Urinary bladder (tissue), 4 donors: ENCODE measurements around the gene MTERF2. TPM values are rescaled to one million over a fixed set of nuclear protein-coding genes. Genes with fewer than 3 reads are reported as not detected.
"Not testable (repeated sequence)": the region's sequence is repeated elsewhere in the genome, so short reads cannot be mapped to it uniquely, and the experiment has no call there.

Experiments used
- DNase-seq: peaks from one replicate; pipeline ENCODE4 v3.0.0-alpha.2; 2015; ENCODE audit errors: extremely low spot score
- H3K27ac ChIP-seq: one replicate; pipeline ENCODE4 v1.5.1; 2013; ENCODE audit warnings: low read depth, mild to moderate bottlenecking, moderate library complexity
- H3K36me3 ChIP-seq: one replicate; pipeline ENCODE4 v1.6.1; 2013; ENCODE audit warnings: mild to moderate bottlenecking, moderate library complexity; ENCODE audit not compliant: insufficient read depth
- H3K4me1 ChIP-seq: one replicate; pipeline ENCODE4 v1.6.1; 2013; ENCODE audit warnings: mild to moderate bottlenecking, moderate library complexity; ENCODE audit not compliant: insufficient read depth
- H3K4me3 ChIP-seq: one replicate; pipeline ENCODE4 v1.5.1; 2013; ENCODE audit warnings: low read depth, low read length
- WGBS: extraction: QIAGEN DNeasy Blood & Tissue Kit; methylation state at CpG from one replicate; pipeline ENCODE4 v1.1.7; 2013; 5-methylcytosine and 5-hydroxymethylcytosine counted together
- polyA plus RNA-seq: library from polyadenylated mRNA; stranded (reverse); fragments of 200-250 nt; gene quantifications from one replicate; pipeline ENCODE4 v1.2.3, GENCODE V29; 2013
- total RNA-seq: library from RNA; depleted of rRNA; stranded (reverse); fragments of >200 nt; gene quantifications from one replicate; pipeline ENCODE4 v1.2.3, GENCODE V29; 2014
- donor health status: healthy with polysubstance abuse.
- donor health status: healthy.

The MTERF2 gene
- total and polyA plus RNA-seq, 2 donors: 14.7 to 17.7 TPM

DNA sequence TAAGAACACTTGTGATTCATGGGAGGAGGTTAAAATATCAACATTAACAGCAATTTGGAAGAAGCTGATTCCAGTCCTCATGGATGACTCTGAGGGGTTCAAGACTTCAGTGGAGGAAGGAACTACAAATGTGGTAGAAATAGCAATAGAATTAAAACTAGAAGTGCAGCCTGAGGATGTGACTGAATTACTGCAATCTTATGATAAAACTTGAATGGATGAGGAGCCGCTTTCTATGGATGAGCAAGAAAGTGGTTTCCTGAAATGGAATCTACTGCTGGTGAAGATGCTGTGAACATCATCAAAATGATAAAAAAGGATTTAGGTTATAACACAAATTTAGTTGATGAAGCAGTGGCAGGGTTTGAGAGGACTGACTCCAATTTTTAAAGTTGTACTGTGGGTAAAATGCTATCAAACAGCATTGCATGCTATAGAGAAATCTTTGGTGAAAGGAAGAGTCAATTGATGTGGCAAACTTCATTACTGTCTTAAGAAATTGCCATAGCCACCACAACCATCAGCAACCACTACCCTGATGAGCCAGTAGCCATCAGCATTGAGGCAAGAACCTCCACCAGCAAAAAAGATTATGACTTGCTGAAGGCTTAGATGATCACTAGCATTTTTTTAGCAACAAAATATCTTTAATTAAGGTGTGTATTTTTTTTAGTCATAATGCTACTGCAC, 25.9 kb upstream of the MTERF2 start:
- Histone ChIP-seq H3K4me3 (no peak overlapping the region), H3K27ac (no peak overlapping the region), H3K4me1 (no peaks in the 10 kb centered on the region), H3K36me3 (peaks cover 5% of the 10 kb centered on the region)
- no peak for DNase-seq
- 99% methylated on average over 1 of the region's 1 CpG for WGBS

DNA sequence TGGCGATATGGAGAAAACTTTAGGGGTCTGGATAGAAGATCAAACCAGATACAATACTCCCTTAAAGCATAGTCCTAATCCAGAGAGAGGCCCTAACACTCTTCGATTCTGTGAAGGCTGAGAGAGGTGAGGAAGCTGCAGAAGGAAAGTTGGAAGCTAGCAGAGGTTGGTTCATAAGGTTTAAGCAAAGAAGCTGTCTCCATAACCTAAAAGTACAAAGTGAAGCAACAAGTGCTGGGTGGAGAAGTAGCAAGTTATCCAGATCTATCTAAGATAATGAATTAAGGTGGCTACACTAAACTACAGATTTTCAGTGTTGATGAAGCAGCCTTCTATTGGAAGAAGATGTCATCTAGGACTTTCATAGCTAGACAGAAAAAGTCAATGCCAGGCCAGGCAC, 24.6 kb upstream of the MTERF2 start:
- H3K27ac ChIP-seq: no peak overlapping the region
- whole genome bisulfite sequencing: 96% methylated on average over 2 of the region's 2 CpGs

DNA sequence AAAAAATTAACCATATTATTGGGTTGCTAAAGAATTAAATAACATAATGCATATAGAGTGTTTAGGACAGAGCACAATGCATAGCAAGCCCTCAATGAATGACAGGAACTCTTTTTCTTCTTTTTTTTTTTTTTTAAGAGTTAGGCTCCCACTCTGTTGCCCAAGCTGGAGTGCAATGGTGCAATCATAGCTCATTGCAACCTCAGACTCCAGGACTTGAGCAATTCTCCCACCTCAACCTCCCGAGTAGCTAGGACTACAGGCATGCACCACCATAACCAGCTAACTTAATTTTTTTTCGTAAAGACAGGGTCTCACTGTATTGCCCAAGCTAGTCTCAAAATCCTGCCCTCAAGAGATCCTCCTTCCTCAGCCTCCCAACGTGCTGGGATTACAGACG, 20.5 kb upstream of the MTERF2 start:
- WGBS: 96% methylated on average over 4 of the region's 4 CpGs
- DNase-seq: no peak
- Histone ChIP-seq H3K4me3 (no peak overlapping the region), H3K36me3 (no peaks in the 10 kb centered on the region), H3K27ac (no peak overlapping the region), H3K4me1 (no peaks in the 10 kb centered on the region)

More for the DNA sequence above, 24.6 kb upstream of the MTERF2 start:
- Histone ChIP-seq H3K4me3 (no peak overlapping the region), H3K4me1 (no peaks in the 10 kb centered on the region), H3K36me3 (no peaks in the 10 kb centered on the region)
- no peak for DNase-seq

- H3K27ac ChIP-seq, DNase-seq, H3K4me3 ChIP-seq, H3K36me3 ChIP-seq, H3K4me1 ChIP-seq: not testable (repeated sequence)
- WGBS: 85% methylated on average over 4 of the region's 4 CpGs
Measured at GRCh38 chr12:107002665-107003064, 15.7 kb upstream of the MTERF2 start.

DNA sequence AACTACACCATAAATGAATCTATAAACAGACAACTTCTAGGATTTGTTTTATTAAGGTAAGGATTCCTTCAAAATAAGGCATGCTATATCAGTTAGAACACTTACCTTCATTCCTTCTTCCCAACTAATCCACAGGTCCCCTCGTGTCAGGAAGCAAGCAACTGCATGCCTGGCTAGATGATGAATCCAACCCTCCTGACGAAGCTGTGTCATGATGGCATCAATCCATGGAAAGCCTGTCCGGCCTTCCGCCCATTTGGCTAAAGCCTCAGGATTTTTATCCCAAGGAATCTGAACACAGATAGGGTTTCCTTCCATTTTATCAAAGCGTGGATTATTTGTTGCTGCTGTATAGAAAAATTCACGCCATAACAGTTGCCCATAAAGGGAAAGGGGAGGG, 12.5 kb upstream of the MTERF2 start:
- peaks cover 2% of the 10 kb centered on the region for H3K36me3 ChIP-seq
- no peak overlapping the region for H3K4me3 ChIP-seq

GRCh38 chr12:106997916-106998315, 11.0 kb upstream of the MTERF2 start:
- DNase-seq: no peak
- no peak overlapping the region for H3K4me3 ChIP-seq
- H3K27ac ChIP-seq: no peak overlapping the region
- H3K36me3 ChIP-seq: peaks cover 2% of the 10 kb centered on the region
- 97% methylated on average over 1 of the region's 1 CpG for WGBS
- H3K4me1 ChIP-seq: no peaks in the 10 kb centered on the region

More for the DNA sequence above, 12.5 kb upstream of the MTERF2 start:
- DNase-seq: no peak
- Histone ChIP-seq H3K4me1 (no peaks in the 10 kb centered on the region), H3K27ac (no peak overlapping the region)
- WGBS: 53% methylated on average over 6 of the region's 6 CpGs

DNA sequence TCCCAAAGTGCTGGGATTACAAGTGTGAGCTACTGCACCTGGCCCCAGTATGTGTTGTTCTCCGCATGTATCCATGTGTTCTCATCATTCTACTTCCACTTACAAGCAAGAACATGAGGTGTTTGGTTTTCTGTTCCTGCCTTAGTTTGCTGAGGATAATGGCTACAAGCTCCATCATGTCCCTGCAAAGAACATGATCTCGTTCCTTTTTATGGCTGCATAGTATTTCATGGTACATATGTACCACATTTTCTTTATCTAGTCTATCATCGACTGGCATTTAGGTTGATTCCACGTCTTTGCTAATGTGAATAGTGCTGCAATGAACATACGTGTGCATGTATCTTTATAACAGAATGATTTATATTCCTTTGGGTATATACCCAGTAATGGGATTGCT, 9.2 kb upstream of the MTERF2 start:
- 97% methylated on average over 5 of the region's 5 CpGs for WGBS
- not testable (repeated sequence) for H3K4me3 ChIP-seq, H3K27ac ChIP-seq, H3K36me3 ChIP-seq, H3K4me1 ChIP-seq, DNase-seq

GRCh38 chr12:106994579-106995220, 7.8 kb upstream of the MTERF2 start:
- peaks cover 2% of the 10 kb centered on the region for H3K36me3 ChIP-seq
- H3K4me1 ChIP-seq: no peaks in the 10 kb centered on the region
- no peak for DNase-seq
- 34% methylated on average over 2 of the region's 2 CpGs for WGBS
- no peak overlapping the region for H3K27ac ChIP-seq
- H3K4me3 ChIP-seq: no peak overlapping the region

- H3K4me3 ChIP-seq: no peak overlapping the region
Measured at GRCh38 chr12:106987846-106988245, 900 bp upstream of the MTERF2 start.

GRCh38 chr12:106986135-106986534, 811 bp downstream of the MTERF2 start:
- no peaks in the 10 kb centered on the region for H3K36me3 ChIP-seq
- no peak overlapping the region for H3K27ac ChIP-seq
- WGBS: 25% methylated on average over 4 of the region's 4 CpGs
- no peaks in the 10 kb centered on the region for H3K4me1 ChIP-seq
- peak overlapping the region; percentile 52 for H3K4me3 ChIP-seq
- DNase-seq: no peak

More at GRCh38 chr12:106987846-106988245, 900 bp upstream of the MTERF2 start:
- WGBS: 73% methylated on average over 6 of the region's 6 CpGs
- Histone ChIP-seq H3K36me3 (no peaks in the 10 kb centered on the region), H3K27ac (no peak overlapping the region), H3K4me1 (no peaks in the 10 kb centered on the region)
- DNase-seq: no peak

DNA sequence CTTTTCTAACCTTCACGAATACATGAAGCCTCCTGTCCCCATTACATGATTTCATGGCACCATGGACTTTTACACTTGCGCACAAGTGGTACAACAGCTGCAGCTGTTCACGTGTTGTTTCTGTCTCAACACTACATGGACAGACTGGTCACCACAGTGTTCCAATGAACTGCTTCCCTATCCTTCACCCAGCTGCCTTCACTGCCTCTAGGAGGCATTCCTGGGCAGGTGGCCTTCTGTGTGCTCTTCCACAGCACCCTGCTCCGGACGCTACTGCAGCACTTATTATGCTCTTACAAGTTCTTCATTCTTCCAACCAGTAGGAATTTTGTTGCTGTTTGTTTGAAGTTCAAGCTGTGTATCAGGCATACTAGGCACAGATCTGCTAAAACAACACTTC, 1.5 kb downstream of the MTERF2 start:
- no peaks in the 10 kb centered on the region for H3K4me1 ChIP-seq
- H3K4me3 ChIP-seq: no peak overlapping the region
- WGBS: 85% methylated on average over 5 of the region's 5 CpGs
- DNase-seq: no peak
- no peak overlapping the region for H3K27ac ChIP-seq
- no peaks in the 10 kb centered on the region for H3K36me3 ChIP-seq

DNA sequence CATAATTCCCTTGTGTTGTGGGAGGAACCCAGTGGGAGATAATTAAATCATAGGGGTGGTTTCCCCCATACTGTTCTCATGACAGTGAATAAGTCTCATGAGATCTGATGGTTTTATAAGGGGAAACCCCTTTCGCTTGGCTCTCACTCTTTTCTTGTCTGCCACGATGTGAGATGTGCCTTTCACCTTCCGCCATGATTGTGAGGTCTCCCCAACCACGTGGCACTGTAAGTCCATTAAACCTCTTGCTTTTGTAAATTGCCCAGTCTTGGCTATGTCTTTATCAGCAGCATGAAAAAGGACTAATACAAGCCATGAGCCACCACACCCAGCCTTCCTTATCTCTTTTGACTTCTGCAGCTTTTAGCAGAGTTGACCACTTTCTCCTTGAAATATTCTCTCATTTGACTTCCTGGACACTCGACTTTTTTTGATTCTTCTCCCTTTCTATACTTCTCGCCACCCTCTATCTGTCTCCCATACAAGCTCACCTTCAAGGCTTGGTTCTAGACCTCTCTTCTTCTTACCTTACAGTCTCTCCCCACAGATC, 2.3 kb downstream of the MTERF2 start:
- Histone ChIP-seq H3K27ac (no peak overlapping the region), H3K4me3 (no peak overlapping the region), H3K4me1 (no peaks in the 10 kb centered on the region), H3K36me3 (no peaks in the 10 kb centered on the region)
- WGBS: 96% methylated on average over 6 of the region's 6 CpGs
- DNase-seq: no peak

DNA sequence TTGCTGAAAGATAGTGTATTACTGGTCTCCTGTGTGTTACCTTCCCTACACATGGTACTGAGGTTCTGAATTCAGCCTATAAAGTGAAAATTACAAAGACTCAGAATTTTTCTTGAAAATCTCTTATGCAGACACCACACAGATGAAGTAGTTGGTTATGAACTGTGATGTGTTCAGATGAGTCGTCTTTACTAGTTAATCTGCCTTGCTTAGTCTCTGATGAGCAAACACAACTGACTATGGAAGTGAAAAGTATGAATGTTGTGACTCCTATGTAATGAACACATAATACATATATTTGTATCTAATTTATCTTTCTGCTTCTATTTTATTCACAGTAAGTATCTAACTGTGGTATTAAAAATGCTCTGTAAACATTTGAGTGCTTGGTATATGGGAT, 4.7 kb downstream of the MTERF2 start:
- DNase-seq: no peak
- Histone ChIP-seq H3K36me3 (no peaks in the 10 kb centered on the region), H3K4me3 (no peak overlapping the region), H3K4me1 (no peaks in the 10 kb centered on the region), H3K27ac (no peak overlapping the region)
- WGBS: 83% methylated on average over 1 of the region's 1 CpG

DNA sequence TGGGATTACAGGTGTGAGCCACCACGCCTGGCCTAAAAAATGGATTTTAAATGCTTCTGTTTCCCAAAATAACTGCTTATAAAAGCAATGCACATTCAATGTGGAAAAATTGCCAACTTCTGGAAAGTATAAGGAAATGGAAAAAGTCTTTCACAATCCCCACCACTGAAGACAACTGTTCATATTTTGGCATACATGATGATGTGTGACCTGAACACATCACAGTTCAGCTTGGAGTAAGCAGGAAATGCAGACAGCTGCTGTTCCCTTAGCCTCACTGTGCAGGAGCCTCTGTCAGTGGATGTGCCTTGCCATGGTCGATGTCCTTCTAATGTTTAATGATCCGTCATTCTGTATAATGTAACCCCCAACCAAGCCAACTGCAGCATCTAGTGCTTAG, 5.2 kb downstream of the MTERF2 start:
- no peaks in the 10 kb centered on the region for H3K36me3 ChIP-seq
- no peak for DNase-seq
- 77% methylated on average over 3 of the region's 3 CpGs for WGBS
- H3K4me1 ChIP-seq: no peaks in the 10 kb centered on the region
- no peak overlapping the region for H3K27ac ChIP-seq
- no peak overlapping the region for H3K4me3 ChIP-seq
